ENCODE measurements around the gene ZBTB32.

ZBTB32 gene

DNA sequence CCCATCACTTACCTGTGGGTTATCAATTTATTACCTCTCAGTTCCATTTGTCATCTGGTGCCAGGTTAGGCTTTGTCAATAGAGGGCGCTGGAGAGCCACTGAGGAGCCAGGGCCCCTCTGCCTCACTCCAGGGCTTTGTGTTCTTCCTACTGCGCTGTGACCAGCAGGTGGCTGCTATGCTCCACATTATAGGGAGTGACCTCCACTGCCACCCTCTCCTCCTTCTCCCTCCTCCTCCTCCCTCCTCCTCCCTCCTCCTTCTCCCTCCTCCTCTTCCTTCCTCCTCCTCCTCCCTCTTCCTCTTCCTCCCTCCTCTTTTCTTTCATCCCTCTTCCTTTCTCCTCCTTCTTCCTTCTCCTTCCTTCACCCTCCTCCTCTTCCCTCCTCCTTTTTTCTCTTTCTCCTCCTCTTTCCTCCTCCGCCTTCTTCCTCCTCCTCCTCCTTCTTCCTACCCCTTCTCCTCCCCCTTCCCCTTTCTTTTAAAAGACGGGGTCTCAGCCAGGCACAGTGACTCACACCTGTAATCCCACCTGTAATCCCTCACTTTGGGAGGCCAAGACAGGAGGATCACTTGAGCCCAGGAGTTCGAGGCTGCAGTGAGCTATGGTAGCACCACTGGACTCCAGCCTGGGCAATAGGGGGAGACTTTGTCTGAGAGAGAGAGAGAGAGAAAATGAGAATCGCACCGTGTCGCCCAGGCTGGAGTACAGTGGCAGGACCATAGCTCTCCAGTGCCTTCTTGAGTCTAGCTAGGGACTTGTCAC lies 10.3 kb upstream of the ZBTB32 start:
- peak; percentile 80 to 81 for DNase-seq (ENCODE audit: low read depth in 1 of 2, low spot score in 1 of 2)

DNA sequence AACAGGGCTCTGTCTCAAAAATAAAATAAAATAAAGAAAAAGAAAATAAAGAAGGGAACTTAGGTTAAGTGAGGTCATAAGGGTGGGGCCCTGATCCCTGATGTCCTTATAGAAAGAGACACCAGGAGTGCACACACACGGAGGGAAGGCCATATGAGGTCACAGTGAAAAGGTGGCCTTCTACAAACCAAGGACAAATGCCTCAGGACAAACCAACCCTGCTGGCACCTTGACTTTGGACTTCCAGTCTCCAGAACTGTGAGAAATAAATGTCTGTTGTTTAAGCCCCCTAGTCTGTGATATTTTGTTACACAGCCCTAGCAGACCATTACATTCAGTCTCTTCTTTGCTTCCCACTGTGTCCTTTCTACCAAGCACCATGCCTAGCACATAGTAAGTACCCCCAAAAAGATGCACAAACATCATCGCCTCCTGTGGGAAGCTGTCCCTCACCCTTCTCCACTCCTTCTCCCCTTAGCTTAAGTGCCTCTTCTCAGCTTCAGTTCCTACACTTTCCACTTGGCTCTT lies 8.4 kb upstream of the ZBTB32 start:
- DNase-seq (ENCODE audit: low read depth in 1 of 2, low spot score in 1 of 2): no peak

DNA sequence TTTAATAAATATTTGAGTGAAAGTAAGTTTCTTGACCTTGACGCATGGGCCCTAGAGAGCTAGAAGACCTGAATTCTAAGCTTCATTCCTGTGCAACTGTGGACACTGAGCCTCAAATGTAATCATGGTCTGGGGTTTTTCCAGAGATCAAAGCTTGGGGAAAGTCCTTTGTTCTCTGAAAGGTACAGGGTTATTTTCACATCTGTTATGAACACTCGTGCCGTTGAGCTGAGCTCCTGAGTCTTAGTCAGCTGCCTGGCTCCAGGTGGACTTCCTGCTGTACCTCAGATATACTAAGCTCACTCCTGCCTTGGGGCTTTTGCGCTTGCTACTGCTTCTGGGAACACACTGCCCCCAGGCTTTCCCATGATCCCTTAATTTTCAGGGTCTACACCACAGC lies 7.5 kb upstream of the ZBTB32 start:
- no peak for DNase-seq (ENCODE audit: low read depth in 1 of 2, low spot score in 1 of 2)

DNA sequence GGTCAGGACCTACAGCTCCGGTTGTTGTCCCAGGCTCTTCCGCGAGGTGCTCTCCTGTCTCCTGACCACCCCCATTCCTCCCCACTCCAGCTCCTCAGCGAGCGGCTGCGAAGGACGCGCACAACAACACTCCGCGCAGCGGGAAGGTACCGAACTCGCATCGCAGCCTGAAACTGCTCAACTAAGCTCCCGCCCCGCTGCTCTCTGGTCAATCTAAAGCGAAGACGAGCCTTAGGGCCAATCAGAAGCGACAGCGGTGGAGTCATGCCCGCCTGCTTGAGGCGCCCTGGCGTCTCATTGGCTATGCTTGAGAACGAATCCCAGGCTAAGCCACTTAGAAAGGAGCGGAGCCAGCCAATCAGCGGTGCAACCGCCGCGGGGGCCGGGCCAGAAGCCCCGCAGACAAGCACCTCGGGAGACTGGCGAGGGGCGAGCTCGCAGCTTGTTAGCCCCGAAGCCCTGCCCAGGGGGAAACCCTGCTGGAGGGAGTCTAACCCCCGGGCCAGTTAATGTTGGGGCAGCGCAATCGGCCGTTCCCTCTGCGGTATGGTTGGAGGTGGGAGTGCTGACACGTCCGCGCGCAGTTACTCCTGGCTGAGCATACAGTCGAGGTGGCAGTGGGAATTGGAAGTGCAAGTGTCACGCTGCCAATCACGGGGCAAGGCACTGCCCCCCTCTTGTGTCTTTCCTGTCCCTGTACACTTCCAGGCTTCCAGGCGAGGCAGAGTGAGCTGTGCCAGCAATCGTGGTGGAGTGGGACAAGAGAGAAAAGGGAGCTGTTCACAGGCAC lies 1.9 kb upstream of the ZBTB32 start:
- DNase-seq (ENCODE audit: low read depth in 1 of 2, low spot score in 1 of 2): peak; percentile 80 to 83

DNA sequence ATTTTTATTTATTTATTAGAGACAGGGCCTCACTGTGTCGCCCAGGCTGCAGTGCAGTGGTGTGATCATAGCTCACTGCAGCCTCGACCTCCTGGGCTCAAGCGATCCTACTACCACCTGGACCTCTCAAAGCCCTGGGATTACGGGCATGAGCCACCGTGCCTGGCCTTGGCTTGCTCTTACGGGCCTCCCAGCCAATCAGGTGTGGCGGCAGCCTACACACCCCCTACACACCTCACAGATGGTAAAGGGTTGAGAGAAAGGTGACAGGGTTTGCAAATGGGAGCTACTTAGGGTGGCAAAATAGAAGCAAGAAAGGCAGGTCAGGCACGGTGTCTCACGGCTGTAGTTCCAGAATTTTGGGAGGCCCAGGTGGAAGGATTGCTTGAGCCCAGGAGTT lies 1.0 kb upstream of the ZBTB32 start:
- no peak for DNase-seq (ENCODE audit: low read depth in 1 of 2, low spot score in 1 of 2)

DNA sequence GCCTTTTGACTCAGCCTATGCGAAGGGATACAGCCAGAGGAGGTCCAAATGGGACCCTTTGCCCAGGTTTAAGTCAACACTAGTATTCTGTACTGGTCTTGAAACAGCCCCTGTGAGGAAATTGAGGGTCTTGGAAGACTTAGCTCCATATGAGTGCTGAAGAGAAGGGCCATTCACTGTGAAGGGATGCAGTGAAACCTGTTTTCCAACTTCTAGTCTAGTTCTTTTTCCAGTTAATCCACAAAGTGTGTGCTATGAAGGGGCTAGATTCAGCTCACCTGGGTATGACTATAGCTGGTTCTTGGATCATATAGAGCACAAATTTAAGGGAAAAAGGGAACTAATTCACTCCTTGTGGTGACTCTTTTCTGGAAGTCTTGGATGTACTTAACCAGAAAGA lies 4.0 kb downstream of the ZBTB32 start:
- no peak for DNase-seq (ENCODE audit: low read depth in 1 of 2, low spot score in 1 of 2)

DNA sequence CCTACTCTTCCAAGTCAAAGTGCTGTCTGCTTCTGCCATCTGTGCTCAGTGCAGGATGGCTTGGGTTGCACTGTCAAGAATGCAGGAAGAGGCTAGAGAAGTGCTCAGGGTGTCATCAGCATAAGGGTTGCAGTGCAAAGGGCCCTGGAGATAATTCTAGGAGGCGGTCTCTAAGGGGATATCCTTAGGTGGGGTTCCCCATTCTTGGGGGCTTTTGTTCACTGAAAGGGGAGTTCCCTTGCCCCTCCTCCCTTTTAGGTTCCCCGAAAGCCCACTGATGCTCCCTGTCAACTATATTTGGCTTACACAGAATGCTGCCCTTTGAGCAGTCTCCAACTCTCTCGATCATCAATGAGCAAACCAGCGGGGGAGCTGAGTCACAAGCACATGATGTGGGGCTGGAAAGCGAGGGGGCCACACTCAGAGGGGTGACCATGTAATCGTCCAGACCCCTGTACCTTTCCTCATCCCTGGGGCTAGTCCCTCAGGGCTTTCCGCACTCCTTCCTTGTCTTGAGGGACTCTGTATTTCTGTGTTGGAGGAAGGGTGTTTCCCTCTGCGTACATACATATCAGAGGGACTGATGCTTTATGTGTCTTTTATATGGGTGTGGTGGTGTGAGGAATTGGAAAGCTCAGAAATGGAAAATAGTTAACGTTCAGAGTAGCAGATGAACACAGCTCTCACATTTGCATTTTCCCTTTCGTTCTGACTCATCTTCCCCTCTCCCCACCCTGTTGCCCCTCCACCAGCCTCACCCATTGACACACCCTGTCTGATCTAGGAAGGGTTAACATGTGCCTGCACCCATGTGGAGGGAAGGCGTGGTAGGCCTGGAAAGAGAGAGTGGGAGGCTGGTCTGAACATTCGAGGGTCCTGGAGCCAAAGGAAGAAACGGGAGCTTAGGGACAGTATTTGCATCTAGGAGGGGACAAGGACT lies 6.7 kb downstream of the ZBTB32 start:
- no peak for DNase-seq (ENCODE audit: low read depth in 1 of 2, low spot score in 1 of 2)

DNA sequence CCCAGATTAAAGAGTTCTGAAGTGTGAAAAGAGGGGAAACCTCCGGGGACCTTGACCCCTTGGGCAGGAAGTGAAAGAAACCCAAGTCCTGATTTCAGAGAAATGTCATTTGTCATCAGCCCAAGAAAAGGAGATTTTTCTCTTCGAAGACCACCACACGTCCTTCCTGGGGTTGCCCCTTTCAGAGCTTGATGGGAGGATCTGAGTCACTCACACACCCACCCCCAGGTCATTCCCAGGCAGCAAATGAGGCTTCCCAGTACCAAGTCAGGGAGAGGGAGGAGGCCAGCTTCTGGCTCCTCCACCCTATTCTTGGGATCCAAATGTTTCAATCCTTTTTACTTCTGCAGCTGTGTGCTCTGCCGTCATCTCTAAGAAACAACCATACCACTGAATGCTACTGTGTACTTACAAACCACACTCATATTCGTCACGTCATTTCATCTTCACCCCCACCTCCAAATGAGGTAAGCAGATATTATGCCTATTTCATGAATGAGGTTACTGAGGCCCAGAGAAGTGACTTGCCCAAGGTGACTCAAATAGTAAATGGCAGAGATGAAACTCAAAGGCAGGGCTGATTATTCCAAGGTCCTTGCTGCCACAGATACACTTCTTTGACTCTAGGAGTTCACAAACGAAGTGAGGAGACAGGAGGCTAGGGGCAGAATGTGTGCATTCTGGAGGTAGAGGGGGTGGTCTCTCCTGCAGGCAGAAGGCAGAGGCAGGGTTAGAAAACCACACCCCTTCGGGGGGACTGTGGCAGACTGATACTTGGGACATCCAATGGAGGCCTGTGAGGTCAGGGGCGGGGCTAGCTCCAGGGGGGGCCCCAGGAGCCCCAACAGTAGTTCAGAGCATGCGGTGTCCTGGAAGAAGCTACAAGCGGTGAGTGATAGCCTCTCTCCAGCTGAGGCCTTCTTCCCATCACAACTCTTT lies 8.5 kb downstream of the ZBTB32 start:
- no peak for DNase-seq (ENCODE audit: low read depth in 1 of 2, low spot score in 1 of 2)

DNA sequence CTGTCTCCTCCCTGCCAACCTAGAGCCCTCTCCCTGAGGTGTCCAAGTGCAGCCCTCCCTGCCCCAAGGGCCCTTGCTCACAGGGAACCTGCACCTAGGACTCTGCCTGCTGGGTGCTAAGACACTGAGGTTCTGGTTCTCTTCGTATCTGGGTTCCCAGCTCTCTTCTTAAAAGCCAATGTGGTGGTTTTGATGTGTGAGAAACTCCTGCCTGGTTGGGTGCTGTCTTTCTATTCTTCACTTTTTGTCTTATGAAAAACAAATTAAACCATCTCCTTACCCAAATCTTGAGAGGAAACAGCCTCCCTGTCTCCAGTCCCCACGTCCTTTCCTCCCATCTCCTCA lies 9.1 kb downstream of the ZBTB32 start:
- no peak for DNase-seq (ENCODE audit: low read depth in 1 of 2, low spot score in 1 of 2)

DNA sequence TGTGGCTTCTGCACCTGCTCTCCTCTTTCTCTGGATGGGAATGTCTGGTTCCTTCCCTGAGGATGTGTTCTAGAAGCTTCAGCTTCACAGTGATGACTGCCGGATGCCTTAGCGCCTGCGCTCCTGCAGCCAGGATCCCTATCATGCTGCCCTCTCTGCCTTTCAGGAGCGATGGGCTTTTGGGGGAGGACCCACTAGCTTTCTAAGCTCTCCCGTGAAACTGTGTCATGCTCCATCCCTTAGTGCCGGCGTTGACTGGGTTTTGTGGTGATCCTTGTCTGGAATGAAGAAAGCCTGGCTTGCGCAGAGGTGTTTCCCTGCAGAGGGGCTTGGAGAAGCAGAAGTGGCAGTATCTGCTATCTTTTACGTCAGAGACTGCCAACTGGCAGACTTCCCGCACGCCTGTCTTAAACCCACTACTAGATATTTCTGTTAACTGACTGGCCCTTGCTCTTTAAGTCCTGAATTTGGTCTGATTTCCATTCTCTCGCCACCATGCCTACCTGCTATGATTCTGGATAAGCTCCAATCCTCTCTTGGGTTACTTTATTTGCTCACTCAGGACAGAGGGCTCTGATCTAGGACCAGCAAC lies 9.6 kb downstream of the ZBTB32 start:
- no peak for DNase-seq (ENCODE audit: low read depth in 1 of 2, low spot score in 1 of 2)

DNA sequence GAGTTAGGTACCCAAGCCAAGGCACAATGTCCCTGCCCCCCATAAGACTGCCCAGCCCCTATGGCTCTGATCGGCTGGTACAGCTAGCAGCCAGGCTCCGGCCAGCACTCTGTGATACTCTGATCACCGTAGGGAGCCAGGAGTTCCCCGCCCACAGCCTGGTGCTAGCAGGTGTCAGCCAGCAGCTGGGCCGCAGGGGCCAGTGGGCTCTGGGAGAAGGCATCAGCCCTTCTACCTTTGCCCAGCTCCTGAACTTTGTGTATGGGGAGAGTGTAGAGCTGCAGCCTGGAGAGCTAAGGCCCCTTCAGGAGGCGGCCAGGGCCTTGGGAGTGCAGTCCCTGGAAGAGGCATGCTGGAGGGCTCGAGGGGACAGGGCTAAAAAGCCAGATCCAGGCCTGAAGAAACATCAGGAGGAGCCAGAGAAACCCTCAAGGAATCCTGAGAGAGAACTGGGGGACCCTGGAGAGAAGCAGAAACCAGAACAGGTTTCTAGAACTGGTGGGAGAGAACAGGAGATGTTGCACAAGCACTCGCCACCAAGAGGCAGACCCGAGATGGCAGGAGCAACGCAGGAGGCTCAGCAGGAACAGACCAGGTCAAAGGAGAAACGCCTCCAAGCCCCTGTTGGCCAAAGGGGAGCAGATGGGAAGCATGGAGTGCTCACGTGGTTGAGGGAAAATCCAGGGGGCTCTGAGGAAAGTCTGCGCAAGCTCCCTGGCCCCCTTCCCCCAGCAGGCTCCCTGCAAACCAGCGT lies 10.4 kb downstream of the ZBTB32 start:
- no peak for DNase-seq (ENCODE audit: low read depth in 1 of 2, low spot score in 1 of 2)

DNA sequence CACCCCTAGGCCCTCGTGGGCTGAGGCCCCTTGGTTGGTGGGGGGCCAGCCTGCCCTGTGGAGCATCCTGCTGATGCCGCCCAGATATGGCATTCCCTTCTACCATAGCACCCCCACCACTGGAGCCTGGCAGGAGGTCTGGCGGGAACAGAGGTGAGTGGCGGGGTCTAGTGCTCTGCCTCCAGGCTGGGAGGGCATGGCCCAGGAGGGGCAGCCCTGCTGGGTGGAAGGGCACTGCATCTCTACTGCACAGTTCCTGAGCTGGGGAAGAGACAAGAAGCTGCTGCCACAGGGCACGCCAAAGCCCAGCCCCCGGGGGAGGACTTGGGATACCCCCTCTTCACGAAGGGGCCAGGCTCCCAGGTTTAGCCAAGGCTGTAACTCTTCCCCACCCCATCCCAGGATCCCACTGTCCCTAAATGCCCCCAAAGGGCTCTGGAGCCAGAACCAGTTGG lies 11.0 kb downstream of the ZBTB32 start:
- DNase-seq (ENCODE audit: low read depth in 1 of 2, low spot score in 1 of 2): no peak

DNA sequence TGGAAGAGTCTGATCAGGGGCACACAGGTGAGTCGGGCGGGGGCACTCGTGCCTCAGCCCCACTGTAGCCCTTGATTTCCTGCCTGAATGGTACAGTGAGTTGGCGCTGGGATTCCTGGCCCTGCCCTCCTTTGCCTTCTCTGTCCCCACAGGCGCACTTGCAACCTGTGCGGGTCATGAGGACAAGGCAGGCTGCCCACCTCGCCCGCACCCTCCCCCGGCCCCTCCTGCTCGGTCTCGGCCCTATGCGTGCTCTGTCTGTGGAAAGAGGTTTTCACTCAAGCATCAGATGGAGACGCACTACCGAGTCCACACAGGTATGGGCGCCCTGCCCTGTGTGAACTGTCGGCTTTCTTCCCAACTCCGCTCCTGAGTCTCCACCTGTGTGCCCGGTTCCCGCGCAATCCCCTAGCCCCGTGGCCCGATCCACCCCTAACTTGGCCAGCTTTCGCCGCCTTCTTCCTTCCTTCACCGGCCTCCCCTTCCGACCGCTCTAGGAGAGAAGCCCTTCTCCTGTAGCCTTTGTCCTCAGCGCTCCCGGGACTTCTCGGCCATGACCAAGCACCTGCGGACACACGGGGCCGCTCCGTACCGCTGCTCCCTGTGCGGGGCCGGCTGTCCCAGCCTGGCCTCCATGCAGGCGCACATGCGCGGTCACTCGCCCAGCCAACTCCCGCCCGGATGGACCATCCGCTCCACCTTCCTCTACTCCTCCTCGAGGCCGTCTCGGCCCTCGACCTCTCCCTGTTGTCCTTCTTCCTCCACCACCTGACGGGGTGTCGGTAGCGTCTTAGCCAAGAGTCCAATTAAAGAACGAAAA lies 11.8 kb downstream of the ZBTB32 start:
- no peak for DNase-seq (ENCODE audit: low read depth in 1 of 2, low spot score in 1 of 2)

DNA sequence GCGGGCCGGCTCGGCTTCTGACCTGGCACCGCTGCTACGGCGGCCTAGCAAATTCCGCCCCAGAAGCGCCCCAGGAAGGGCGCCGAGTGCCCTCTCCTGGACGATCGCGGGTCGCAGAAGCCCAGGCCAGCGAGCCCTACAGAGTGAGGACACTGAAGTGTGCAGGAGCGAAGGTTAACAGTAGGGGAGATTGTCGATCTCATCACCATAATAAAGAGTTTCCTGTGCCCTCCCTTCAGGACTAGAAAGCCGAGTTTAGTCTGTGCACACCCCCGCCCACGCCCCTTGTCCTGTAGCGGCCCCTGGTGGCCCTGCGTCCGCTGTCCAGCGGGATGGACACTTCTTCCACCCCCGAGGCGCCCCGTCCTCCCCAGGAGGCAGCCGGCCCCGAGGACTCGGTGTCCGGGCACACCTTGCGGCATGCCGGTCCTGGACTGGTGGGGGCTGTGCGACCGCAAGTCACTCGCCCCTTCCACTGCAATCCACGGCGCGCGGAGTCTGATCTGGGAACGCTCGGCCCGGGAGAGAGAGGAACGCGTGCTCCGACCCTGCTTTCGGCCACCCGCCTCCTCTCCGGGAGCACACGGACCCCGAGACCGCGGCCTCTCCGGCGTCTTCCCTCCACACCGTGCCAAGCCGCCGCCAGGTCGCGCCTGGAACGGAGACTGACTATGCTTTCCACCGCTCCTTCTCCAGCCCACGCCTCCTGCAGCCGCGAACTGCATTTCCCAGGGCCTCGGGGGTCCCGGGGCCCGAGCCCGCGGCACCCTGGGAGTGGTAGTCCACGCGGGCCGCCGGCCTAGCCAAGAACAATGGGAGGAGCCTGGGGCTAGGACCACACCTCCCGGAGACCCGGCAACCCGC lies 12.7 kb downstream of the ZBTB32 start:
- DNase-seq (ENCODE audit: low read depth in 1 of 2, low spot score in 1 of 2): peak; percentile 93 to 94

DNA sequence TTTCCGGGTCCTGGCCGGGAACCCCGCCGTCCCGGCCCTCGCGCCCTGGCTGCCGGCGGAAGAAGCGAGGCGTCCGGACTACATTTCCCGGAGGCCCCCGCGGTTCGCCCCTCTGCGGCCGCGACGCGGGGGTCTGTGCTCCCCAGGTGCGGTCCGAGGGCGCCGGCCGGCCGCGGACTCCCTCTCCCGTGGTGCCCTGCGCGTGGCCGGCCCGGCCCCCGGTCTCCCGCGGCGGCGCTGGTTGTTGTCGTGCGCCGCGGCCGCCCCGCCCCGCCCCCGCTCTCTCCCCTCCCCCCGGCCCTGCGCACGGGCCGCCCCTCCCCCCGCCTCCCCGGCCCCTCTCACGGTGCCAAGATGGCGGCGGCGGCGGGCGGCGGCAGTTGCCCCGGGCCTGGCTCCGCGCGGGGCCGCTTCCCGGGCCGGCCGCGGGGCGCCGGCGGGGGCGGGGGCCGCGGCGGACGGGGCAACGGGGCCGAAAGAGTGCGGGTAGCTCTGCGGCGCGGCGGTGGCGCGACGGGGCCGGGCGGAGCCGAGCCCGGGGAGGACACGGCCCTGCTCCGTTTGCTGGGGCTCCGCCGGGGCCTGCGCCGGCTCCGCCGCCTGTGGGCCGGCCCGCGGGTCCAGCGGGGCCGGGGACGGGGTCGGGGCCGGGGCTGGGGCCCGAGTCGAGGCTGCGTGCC lies 13.4 kb downstream of the ZBTB32 start, which contains the start of gene KMT2B:
Gene KMT2B, plus strand, starts transcription at position 339 of the 680 bp plus-strand sequence. Its CDS starts 16 bp downstream, at position 355.
- DNase-seq (ENCODE audit: low read depth in 1 of 2, low spot score in 1 of 2): no peak

DNA sequence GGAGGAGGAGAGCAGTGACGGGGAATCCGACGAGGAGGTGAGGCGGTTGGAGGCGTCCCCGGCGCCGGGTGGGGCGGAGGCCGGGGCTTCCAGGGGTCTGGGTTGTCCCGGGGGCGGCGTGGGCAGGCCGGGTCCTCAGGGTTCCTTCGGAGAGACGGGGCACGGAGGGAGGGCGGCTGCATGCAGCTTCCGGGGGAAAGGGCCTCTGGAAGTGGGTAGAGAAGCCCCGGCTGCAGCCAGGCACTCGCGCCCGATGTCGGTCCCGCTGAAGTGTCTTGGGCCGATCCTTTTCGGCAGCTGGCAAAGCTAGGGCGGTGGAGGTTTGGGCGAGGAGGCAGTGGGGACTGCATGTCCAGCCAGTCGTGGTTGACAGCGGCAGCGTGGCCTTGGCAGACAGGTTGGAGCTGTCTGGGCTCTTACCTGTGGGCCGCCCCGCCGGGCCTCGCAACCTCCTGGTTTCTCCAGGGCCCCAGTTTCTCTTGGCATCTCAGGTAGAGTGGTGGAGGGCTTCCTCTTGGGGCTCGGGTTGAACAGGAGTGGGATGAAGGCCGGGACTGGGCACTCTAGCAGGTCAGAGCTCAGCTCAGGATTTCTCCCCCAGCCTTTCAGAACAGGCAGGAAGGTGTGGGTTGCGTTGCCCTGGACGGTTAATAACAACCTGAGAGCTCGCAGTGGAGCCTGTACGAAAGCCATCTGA lies 14.1 kb downstream of the ZBTB32 start:
- DNase-seq (ENCODE audit: low read depth in 1 of 2, low spot score in 1 of 2): peak in 1 of 2 donors; percentile 21

Data from stimulated activated CD4-positive, alpha-beta T cell treated with anti-CD3 and anti-CD28 coated beads, Interleukin-15, amount 100 ng/mL, for 1 hour (primary cell).